ENCODE measurements around the gene PSME1.
A peak's percentile ranks its signal among the peaks of the same experiment; 100 is the strongest.

Gene PSME1

GRCh38 chr14:24130380-24130716 lies 5.6 kb upstream of the PSME1 start, which contains the start of gene FITM1:
TSS of gene FITM1 (plus strand) at chr14:24130659. CDS start at chr14:24131564, 905 bp downstream.
- no peak for ATAC-seq
- DNase-seq = no peak

GRCh38 chr14:24130717-24131548 lies 5.1 kb upstream of the PSME1 start:
- ATAC-seq (no peak), DNase-seq (no peak)

- no peak for ATAC-seq
- DNase-seq = no peak
Observed at GRCh38 chr14:24131549-24131966, 4.4 kb upstream of the PSME1 start.

- ATAC-seq = no peak
- DNase-seq = peak; percentile 32
Observed at GRCh38 chr14:24132061-24132685, 3.8 kb upstream of the PSME1 start.

GRCh38 chr14:24132976-24133375 lies 3.0 kb upstream of the PSME1 start:
- ATAC-seq = no peak

GRCh38 chr14:24133735-24134134 lies 2.3 kb upstream of the PSME1 start:
- DNase-seq (no peak), ATAC-seq (no peak)

More at GRCh38 chr14:24132976-24133375, 3.0 kb upstream of the PSME1 start:
- no peak for DNase-seq

- DNase-seq = no peak
- no peak for ATAC-seq
Observed at GRCh38 chr14:24135584-24135833, 485 bp upstream of the PSME1 start.

- DNase-seq (no peak), ATAC-seq (no peak)
Observed at GRCh38 chr14:24136684-24137528, 912 bp downstream of the PSME1 start.

GRCh38 chr14:24137529-24138395 lies 1.8 kb downstream of the PSME1 start:
- ATAC-seq (no peak), DNase-seq (no peak)

GRCh38 chr14:24138396-24139271 lies 2.6 kb downstream of the PSME1 start:
- no peak for ATAC-seq
- DNase-seq = no peak

GRCh38 chr14:24139272-24139934 lies 3.4 kb downstream of the PSME1 start:
- DNase-seq (peak; percentile 44), ATAC-seq (no peak)

GRCh38 chr14:24141097-24141880 lies 5.3 kb downstream of the PSME1 start, which contains the start of gene EMC9:
TSS of gene EMC9 (minus strand) at chr14:24141591. CDS start at chr14:24141304, 287 bp downstream.
- DNase-seq (peak; percentile 99), ATAC-seq (peak; percentile 89)

- DNase-seq (no peak), ATAC-seq (no peak)
Observed at GRCh38 chr14:24143511-24143910, 7.5 kb downstream of the PSME1 start.

- ATAC-seq (no peak), DNase-seq (no peak)
Observed at GRCh38 chr14:24144451-24144850, 8.5 kb downstream of the PSME1 start.

- no peak for DNase-seq
- no peak for ATAC-seq
Observed at GRCh38 chr14:24145219-24145618, 9.2 kb downstream of the PSME1 start.

- DNase-seq = no peak
- no peak for ATAC-seq
Observed at GRCh38 chr14:24145690-24146452, 9.9 kb downstream of the PSME1 start.

GRCh38 chr14:24146453-24146977 lies 10.5 kb downstream of the PSME1 start, which contains the start of gene PSME2:
TSS of gene PSME2 (minus strand) at chr14:24146610. CDS start at chr14:24146581, 29 bp downstream.
- peak; percentile 97 for DNase-seq
- ATAC-seq = peak; percentile 84

Data from stimulated activated naive CD8-positive, alpha-beta T cell treated with anti-CD3 and anti-CD28 coated beads, Interleukin-15, Interleukin-2, amounts not matched to agents 100 U/mL and 50 U/mL, for 24 hours (primary cell).